NCI-H460 (cell line): ENCODE measurements around the gene BABAM1. TPM values are rescaled to one million over a fixed set of nuclear protein-coding genes. Genes with fewer than 3 reads are reported as not detected.
A peak's percentile ranks its signal among the peaks of the same experiment; 100 is the strongest.

Source experiments
- DNase-seq: peaks from one replicate; pipeline ENCODE4 v3.0.0-alpha.2; 2016; ENCODE audit warnings: low read depth; ENCODE audit errors: extremely low read depth
- total RNA-seq: library from RNA; depleted of rRNA; stranded (reverse); fragments of >200 nt; shearing (Covaris generic); gene quantifications from 2 replicates; pipeline ENCODE4 v1.2.3, GENCODE V29; 2014

Gene BABAM1
- total RNA-seq, 1 experiment from 2014 or later = 74.3 TPM

GRCh38 chr19:17300992-17301619, 33.9 kb downstream of the BABAM1 start:
- DNase-seq = no peak

GRCh38 chr19:17302391-17303166, 35.3 kb downstream of the BABAM1 start:
- no peak for DNase-seq

- peak; percentile 86 for DNase-seq
Measured at GRCh38 chr19:17303167-17303939, 36.1 kb downstream of the BABAM1 start, which contains the start of gene ABHD8. ABHD8 (minus strand) TSS chr19:17303425; CDS start chr19:17301616, 1,809 bp downstream.

- DNase-seq = no peak
Measured at GRCh38 chr19:17303940-17304267, 36.7 kb downstream of the BABAM1 start.

GRCh38 chr19:17304386-17305215, 37.4 kb downstream of the BABAM1 start:
- no peak for DNase-seq

- DNase-seq = no peak
Measured at GRCh38 chr19:17305216-17305516, 37.9 kb downstream of the BABAM1 start.

- DNase-seq = peak; percentile 97
Measured at GRCh38 chr19:17305517-17306284, 38.5 kb downstream of the BABAM1 start, which contains the start of gene MRPL34. MRPL34 (plus strand) TSS chr19:17305872; CDS start chr19:17305893, 21 bp downstream.

GRCh38 chr19:17306285-17306714, 39.1 kb downstream of the BABAM1 start:
- DNase-seq = no peak

- DNase-seq = no peak
Measured at GRCh38 chr19:17307876-17308377, 40.7 kb downstream of the BABAM1 start.

GRCh38 chr19:17309198-17309964, 42.1 kb downstream of the BABAM1 start, which contains the start of gene DDA1:
DDA1 (plus strand) TSS chr19:17309563; CDS start chr19:17309655, 92 bp downstream.
- DNase-seq = peak; percentile 98

GRCh38 chr19:17309965-17310461, 42.8 kb downstream of the BABAM1 start:
- no peak for DNase-seq

- DNase-seq = no peak
Measured at GRCh38 chr19:17311455-17312188, 44.4 kb downstream of the BABAM1 start.

- DNase-seq = no peak
Measured at GRCh38 chr19:17312189-17313113, 45.2 kb downstream of the BABAM1 start.

- no peak for DNase-seq
Measured at GRCh38 chr19:17314007-17314593, 46.9 kb downstream of the BABAM1 start.

- DNase-seq = no peak
Measured at GRCh38 chr19:17318966-17319365, 51.7 kb downstream of the BABAM1 start.

- DNase-seq = no peak
Measured at GRCh38 chr19:17319473-17320238, 52.4 kb downstream of the BABAM1 start.
